GM23248 (cell line): ENCODE results near the gene PTGR2.

Source experiments
- EZH2 ChIP-seq: fragments of 200-600 bp; sonication (generic); IDR thresholded peaks from 2 replicates; pipeline ENCODE4 v1.6.1; 2018; ENCODE audit warnings: antibody characterized with exemption, mild to moderate bottlenecking; ENCODE audit not compliant: insufficient read depth, poor library complexity, severe bottlenecking
- EZH2phosphoT487 ChIP-seq: fragments of 200-600 bp; sonication (generic); IDR thresholded peaks from 2 replicates; pipeline ENCODE4 v1.6.1; 2018; ENCODE audit warnings: antibody characterized with exemption, moderate library complexity, mild to moderate bottlenecking, low read depth; ENCODE audit not compliant: insufficient read depth

GRCh38 chr14:73823339-73823885 is 28.2 kb upstream of the PTGR2 start:
- TF ChIP-seq EZH2phosphoT487: no peak
- TF ChIP-seq EZH2: no peak
